ENCODE measurements around the gene ZNF746.

Gene ZNF746

DNA sequence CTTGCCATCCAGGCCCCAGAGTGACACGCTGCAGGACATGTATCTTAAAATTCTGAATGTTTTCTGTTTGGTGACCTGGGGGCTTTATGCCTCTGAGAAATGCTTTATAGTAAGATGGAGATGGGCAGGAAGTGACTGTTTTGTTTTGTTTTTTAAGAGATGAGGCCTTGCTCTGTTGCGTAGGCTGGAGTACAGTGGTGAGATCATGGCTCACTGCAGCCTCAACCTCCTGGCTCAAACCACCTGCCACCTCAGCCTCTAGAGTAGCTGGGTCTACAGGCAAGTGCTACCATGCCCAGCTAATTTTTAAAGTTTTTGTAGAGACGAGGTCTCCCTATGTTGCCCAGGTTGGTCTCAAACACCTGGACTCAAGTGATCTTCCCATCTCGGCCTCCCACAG lies 57.4 kb downstream of the ZNF746 start:
- Histone ChIP-seq H3F3A (ENCODE audit: low read depth) (no peaks in the 10 kb centered on the region), H3K4me2 (ENCODE audit: low read depth, low read length, poor library complexity, severe bottlenecking) (no peak overlapping the region), H3K79me2 (ENCODE audit: insufficient read depth, low read length) (no peaks in the 10 kb centered on the region), H3K27me3 (ENCODE audit: insufficient read depth, low read length, poor library complexity, severe bottlenecking) (no peaks in the 10 kb centered on the region), H2AFZ (ENCODE audit: low read length) (no peak overlapping the region), H4K20me1 (ENCODE audit: insufficient read depth, low read length, poor library complexity, severe bottlenecking) (no peaks in the 10 kb centered on the region), H3K9me2 (replicated peaks; ENCODE audit: low read depth, low read length) (no peaks in the 10 kb centered on the region), H3K4me3 (ENCODE audit: low read length, poor library complexity, severe bottlenecking) (no peak overlapping the region), H3K36me3 (ENCODE audit: insufficient read depth, low read length) (peaks cover 21% of the 10 kb centered on the region; the same call in 1 of the 2 replicates), H3K9ac (ENCODE audit: low read depth, low read length, poor library complexity, severe bottlenecking) (no peak overlapping the region), H3K9me3 (ENCODE audit: insufficient read depth, low read depth, low read length) (no peaks in the 10 kb centered on the region), H3K4me1 (ENCODE audit: insufficient read depth, low read length, poor library complexity, severe bottlenecking) (no peaks in the 10 kb centered on the region)
- TF ChIP-seq, protein P1, sequence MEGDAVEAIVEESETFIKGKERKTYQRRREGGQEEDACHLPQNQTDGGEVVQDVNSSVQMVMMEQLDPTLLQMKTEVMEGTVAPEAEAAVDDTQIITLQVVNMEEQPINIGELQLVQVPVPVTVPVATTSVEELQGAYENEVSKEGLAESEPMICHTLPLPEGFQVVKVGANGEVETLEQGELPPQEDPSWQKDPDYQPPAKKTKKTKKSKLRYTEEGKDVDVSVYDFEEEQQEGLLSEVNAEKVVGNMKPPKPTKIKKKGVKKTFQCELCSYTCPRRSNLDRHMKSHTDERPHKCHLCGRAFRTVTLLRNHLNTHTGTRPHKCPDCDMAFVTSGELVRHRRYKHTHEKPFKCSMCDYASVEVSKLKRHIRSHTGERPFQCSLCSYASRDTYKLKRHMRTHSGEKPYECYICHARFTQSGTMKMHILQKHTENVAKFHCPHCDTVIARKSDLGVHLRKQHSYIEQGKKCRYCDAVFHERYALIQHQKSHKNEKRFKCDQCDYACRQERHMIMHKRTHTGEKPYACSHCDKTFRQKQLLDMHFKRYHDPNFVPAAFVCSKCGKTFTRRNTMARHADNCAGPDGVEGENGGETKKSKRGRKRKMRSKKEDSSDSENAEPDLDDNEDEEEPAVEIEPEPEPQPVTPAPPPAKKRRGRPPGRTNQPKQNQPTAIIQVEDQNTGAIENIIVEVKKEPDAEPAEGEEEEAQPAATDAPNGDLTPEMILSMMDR (conservative IDR thresholded peaks at IDR 0.05; ENCODE audit: low read length): no peak
- TF ChIP-seq EZH2phosphoT487 (IDR thresholded peaks at IDR 0.05; ENCODE audit: borderline replicate concordance): no peak

DNA sequence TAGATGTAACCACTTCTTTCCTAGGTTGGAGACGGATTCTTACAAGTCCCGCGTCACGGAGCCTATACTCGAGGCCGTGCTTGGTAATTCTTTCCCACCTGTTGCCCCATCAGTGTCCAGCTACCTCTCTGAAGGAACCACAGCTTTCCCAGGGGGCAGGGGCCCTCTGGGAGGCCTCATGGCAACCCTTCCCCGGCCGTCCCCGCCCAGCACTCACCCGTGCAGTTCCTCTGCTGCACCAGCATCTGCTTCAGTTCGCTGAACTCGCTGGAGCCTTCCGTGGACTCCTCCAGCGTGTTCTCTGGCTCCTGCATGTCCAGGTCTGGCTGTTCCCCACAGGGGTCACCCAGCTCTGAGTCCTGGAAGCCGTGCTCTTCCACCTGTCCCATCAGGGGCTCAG lies 61.3 kb downstream of the ZNF746 start:
- no peak overlapping the region for H3K9ac ChIP-seq (ENCODE audit: low read depth, low read length, poor library complexity, severe bottlenecking)
- H3K9me2 ChIP-seq (replicated peaks; ENCODE audit: low read depth, low read length): no peaks in the 10 kb centered on the region
- H3K9me3 ChIP-seq (ENCODE audit: insufficient read depth, low read depth, low read length): no peaks in the 10 kb centered on the region
- H3K36me3 ChIP-seq (ENCODE audit: insufficient read depth, low read length): peaks cover 26% of the 10 kb centered on the region; the same call in 1 of the 2 replicates
- no peaks in the 10 kb centered on the region for H3F3A ChIP-seq (ENCODE audit: low read depth)
- TF ChIP-seq, protein P1 (conservative IDR thresholded peaks at IDR 0.05; ENCODE audit: low read length): no peak
- no peak for TF ChIP-seq EZH2phosphoT487 (IDR thresholded peaks at IDR 0.05; ENCODE audit: borderline replicate concordance)
- H2AFZ ChIP-seq (ENCODE audit: low read length): no peak overlapping the region
- no peaks in the 10 kb centered on the region for H4K20me1 ChIP-seq (ENCODE audit: insufficient read depth, low read length, poor library complexity, severe bottlenecking)
- H3K27me3 ChIP-seq (ENCODE audit: insufficient read depth, low read length, poor library complexity, severe bottlenecking): no peaks in the 10 kb centered on the region
- no peaks in the 10 kb centered on the region for H3K4me1 ChIP-seq (ENCODE audit: insufficient read depth, low read length, poor library complexity, severe bottlenecking)
- H3K79me2 ChIP-seq (ENCODE audit: insufficient read depth, low read length): no peaks in the 10 kb centered on the region
- H3K4me2 ChIP-seq (ENCODE audit: low read depth, low read length, poor library complexity, severe bottlenecking): no peak overlapping the region
- H3K4me3 ChIP-seq (ENCODE audit: low read length, poor library complexity, severe bottlenecking): no peak overlapping the region

DNA sequence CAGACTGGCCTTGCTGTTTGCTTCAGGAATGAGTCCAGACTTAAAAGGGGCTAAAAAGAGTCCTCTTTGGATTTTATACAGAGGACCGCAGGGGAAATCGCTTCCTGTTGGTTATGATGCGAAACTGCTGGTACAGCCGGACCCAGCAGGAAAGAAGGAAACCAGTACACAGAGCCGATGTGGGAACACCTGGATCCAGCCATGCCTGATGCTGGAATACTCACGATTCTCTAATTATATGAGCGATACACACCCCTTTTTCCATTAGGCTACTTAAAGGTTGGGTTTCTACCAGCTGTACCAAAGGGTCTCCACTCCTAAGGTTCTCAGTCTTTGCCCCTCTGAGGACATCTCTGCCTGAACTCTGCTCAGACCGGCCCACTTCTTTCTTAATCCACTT lies 64.5 kb downstream of the ZNF746 start:
- H3K4me2 ChIP-seq (ENCODE audit: low read depth, low read length, poor library complexity, severe bottlenecking): no peak overlapping the region
- no peaks in the 10 kb centered on the region for H3K9me2 ChIP-seq (replicated peaks; ENCODE audit: low read depth, low read length)
- TF ChIP-seq, protein P1 (conservative IDR thresholded peaks at IDR 0.05; ENCODE audit: low read length): no peak
- TF ChIP-seq EZH2phosphoT487 (IDR thresholded peaks at IDR 0.05; ENCODE audit: borderline replicate concordance): no peak
- H3F3A ChIP-seq (ENCODE audit: low read depth): no peaks in the 10 kb centered on the region
- H2AFZ ChIP-seq (ENCODE audit: low read length): no peak overlapping the region
- no peaks in the 10 kb centered on the region for H3K9me3 ChIP-seq (ENCODE audit: insufficient read depth, low read depth, low read length)
- H3K36me3 ChIP-seq (ENCODE audit: insufficient read depth, low read length): peaks cover 30% of the 10 kb centered on the region; the same call in 1 of the 2 replicates
- H3K4me3 ChIP-seq (ENCODE audit: low read length, poor library complexity, severe bottlenecking): no peak overlapping the region
- no peaks in the 10 kb centered on the region for H3K4me1 ChIP-seq (ENCODE audit: insufficient read depth, low read length, poor library complexity, severe bottlenecking)
- H4K20me1 ChIP-seq (ENCODE audit: insufficient read depth, low read length, poor library complexity, severe bottlenecking): no peaks in the 10 kb centered on the region
- H3K79me2 ChIP-seq (ENCODE audit: insufficient read depth, low read length): no peaks in the 10 kb centered on the region
- no peak overlapping the region for H3K9ac ChIP-seq (ENCODE audit: low read depth, low read length, poor library complexity, severe bottlenecking)
- H3K27me3 ChIP-seq (ENCODE audit: insufficient read depth, low read length, poor library complexity, severe bottlenecking): no peaks in the 10 kb centered on the region

Measured in Loucy (cell line).